Measurements from ENCODE around the gene C1RL. TPM values are rescaled to one million over a fixed set of nuclear protein-coding genes. Genes with fewer than 3 reads are reported as not detected.

C1RL gene
- polyA plus RNA-seq, 12 donors = 8.6 to 38.7 (median 12.8) TPM; not detected in 1

DNA sequence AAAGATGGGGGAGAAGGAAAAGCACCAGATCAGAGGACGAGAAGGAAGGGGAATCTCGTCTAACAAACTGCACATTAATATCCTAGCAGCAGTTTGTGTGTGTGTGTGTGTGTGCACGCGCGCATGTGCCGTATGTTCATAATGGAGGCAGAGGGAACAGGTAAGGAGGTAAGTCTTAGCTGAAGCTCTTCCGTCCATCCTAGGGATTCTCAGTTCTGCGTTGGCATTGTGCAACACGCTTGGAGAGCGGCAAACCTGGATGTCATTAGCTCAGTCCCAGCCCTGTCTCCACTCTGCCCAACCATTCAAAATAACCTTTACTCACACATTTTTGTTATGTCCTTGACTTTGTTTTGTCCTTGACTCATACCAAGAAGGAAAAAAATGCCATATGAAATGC lies 15.1 kb downstream of the C1RL start:
- DNase-seq = no peak

DNA sequence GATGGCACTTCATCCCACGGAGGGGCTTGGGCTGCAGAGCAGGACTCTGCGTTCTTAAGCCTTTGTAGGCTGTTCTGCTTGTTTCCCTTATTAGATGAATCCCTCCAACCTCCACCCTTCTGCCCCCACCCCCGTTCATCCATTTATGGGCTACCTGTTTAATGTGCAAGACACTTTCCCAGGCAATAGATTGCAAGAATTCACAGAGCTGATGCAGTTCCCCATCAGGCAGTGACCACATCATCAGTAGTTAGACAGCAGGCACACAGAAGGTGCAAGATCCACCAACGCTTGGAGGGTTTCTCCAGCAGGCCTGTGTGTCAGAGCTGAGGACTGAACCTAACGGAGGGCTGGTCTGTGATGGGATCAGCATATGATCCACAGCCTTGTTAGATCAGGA lies 15.5 kb downstream of the C1RL start:
- DNase-seq = no peak

DNA sequence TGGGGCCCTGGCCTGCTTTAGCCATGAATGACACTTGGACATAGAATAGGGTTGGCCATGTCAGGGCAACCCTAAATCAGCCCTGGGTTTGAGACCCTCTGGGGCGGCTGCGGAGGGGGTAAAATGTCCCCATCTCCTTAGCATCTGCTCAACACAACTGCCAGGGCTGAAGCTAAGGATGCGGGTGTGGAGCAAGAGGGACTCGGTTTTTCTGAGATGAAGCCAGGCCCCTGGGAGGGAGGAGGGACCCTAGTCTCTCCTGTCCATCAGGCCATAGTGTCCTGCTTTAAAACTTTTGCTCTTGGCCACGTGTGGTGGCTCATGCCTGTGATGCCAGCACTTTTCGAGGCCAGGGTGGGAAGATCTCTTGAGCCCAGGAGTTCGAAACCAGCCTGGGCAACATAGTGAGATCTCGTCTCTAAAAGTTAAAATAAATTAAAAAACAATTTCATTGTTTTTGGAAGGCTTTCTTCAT lies 16.0 kb downstream of the C1RL start:
- DNase-seq = no peak

DNA sequence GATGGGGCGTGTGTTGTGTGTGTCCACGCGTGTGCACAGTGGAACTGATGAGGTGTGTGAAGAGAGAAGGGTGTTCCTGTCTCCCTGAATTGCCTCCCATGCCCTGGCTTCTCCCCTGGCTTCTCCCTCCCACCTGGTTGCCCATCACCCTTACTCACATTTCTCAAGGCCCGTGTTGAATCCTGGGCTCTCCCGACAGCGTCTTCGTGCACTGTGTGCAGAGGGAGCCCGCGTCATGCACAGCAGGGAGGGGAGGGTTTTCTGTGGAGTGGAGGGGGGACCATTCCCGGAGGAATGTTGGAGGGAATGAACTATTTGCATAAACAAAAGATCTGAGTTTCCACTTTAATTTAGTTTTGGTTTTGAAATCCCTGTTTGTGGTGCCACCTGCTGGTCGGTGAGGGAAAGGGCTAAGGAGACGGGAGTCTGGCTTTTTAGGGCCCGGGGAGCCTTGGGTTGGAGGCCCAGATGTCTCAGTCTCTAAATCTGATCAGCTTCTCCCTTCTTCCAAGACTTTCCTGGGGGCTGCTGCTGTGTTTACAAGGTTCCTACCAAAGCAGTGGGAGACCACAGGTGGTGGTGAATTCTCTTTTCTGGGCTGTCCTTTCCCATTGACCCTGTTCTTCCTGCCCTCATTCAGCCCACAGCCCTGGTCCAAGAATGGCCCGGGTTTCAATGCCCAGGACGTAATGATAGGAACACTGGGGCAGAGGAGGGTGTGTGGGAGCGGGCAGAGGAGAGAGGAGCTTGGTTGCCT lies 16.6 kb downstream of the C1RL start, which contains the start of gene C1R:
Gene C1R (minus strand): TSS at position 217 of the 757 bp plus-strand sequence. CDS start 57 bp downstream, at position 160.
- peak; percentile 88 for DNase-seq

DNA sequence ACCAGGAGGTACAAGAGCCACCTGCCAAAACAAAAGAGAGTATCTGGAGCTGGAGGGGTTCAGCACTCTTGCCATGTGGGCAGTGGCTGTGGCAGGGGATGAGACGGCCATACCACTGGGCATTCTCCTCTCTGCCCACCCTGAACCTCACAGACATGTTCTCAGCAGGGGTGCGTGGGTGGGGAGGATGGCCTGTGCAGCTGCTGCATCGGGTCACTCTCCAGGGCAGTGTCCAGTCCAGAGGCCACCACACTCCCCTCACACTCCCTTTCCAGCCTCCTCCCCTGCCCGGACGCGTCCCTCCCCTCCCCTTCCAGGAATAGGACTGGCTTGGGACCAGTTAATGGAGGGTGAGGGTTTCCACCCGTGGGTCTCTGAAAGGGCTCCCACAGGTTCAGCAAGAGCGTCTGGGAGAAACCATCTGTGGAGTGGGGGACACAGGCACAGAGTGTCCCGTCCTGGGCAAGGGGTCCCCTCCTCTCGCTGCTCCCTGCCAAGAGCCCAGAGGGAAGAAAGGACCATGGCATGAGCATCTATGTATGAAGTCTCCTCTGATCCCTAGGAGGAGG lies 17.3 kb downstream of the C1RL start:
- peak; percentile 44 for DNase-seq

DNA sequence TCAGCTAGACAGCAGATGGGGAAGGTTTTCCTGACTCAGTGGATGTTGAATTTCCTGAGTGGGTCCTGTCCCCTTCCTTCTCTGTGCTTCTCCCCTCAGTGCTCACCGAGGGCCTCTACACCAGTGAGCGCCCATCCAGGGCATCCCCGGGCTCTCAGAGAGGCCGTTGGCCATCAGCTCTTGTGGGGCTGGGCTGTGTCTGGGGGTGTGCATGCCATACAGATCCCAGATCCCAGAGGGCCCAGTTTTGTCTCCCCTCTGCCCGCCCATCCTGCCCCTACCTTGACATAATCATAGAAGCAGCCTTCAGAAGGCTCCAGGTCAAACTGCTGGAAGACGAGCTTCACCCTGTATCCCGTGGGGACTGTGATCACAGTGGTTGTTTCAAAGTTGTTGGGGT lies 17.8 kb downstream of the C1RL start:
- DNase-seq = no peak

DNA sequence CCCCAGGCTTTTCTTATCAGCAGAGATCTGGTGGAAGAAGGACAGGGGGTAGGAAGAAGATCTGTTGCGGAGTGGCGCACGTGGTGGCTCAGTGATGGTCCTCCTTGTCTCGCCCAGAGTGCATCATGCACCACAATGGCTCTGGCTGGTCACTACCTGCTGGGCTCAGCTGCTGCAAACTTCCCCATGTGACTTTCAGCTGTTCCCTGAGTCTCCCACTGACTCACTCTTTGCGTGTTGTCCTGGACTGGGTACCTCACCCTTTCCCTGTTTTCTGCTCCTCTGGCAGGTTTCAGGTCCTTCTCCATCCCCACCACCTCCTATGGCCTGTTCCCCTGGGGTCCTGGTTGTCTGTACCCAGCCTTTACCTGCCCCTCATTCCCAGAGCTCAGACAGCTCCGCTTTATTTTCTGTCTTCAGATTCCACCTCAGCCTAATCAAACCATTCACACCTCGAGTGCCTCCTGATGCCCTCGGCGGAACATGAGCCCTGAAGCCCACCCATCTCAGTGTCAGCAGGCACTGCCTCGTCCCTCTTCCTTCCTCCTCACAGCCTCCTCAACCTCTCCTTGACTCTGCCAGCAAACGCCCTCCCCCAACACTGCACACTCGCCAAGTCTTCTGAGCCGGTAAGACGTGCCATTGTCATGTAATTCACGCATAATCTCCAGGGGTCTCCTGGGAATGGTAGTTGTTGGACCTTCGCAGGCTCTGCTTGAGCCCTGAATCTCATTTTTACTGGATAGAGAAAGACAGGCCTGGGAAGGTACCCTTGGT lies 18.6 kb downstream of the C1RL start:
- DNase-seq = no peak

DNA sequence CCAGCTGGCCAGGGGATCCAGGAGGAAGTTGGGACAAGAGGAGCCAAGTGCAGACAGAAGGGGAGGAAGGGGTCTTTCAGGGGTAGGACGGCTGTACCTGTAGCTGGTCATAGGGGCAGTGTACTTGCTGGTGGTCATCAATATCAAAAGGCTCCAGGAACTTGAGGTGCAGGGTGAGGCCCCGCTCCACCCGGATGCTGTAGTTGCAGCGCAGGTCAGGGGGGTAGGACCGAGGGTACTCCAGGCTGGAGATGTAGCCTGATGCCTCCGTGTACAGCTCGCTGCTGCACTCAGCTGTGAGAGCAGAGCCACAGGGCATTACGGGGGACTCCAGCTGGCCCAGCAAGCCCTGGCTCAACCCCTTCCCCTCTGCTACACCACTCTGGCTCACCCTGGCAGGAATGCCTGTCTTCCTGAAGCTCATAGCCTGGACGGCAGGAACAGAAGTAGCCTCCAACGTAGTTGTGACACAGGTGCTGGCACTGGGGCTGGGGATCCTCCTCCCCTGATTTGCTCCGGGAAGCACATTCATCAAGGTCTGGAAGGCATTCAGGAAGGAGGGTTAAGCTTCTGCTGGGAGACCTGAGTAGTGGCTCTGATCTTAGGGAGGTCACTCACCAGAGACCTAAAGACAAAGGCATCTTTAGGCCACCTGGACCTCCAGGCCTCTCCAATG lies 19.7 kb downstream of the C1RL start:
- no peak for DNase-seq

DNA sequence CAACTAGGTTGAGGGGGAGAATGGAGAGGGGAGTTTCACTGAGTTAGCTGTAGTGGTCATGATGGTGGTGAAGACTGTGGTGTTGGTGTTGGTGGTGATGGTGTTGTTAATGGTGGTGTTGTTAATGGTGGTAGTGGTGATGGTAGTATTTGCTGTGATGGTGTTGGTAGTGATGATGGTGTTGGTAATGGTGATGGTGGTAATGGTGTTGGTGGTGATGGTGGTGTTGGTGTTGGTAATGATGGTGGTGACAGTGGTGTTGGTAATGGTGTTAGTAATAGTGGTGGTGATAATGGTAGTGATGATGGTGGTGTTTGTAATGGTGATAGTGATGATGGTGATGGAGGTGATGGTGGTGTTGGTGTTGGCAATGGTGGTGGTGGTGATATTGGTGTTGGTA lies 25.9 kb downstream of the C1RL start:
- no peak for DNase-seq

DNA sequence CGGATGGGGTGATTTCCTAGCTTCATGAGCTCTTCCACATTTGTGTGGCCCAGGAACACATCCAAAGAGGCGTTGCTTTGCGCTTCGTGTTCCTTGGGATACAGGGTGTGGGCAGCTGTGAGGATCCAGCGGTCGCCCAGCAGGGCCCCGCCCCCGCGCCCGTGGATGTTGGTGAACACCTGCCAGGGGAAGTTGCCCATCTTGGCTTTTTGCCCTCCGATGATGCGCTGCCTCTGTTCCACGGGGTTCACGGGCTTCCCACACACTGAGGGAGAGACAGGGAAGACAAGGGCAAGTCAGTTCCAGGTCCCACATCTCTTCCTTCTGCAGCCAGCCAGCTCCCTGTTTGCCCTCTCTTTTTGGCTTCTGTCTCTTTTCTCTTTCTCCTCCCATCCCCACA lies 28.0 kb downstream of the C1RL start:
- DNase-seq = no peak

DNA sequence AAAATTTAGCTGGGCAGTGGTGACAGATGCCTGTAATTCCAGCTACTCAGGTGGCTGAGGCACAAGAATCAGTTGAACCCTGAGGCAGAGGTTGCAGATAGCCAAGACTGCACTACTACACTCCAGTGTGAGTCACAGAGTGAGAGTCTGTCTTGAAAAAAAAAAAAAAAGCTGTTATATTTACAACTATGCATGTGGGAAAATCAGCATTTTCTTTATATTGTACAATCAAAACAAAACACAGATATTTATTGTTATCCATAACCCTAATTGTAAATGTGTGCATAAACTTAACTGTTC lies 29.2 kb downstream of the C1RL start:
- no peak for DNase-seq

DNA sequence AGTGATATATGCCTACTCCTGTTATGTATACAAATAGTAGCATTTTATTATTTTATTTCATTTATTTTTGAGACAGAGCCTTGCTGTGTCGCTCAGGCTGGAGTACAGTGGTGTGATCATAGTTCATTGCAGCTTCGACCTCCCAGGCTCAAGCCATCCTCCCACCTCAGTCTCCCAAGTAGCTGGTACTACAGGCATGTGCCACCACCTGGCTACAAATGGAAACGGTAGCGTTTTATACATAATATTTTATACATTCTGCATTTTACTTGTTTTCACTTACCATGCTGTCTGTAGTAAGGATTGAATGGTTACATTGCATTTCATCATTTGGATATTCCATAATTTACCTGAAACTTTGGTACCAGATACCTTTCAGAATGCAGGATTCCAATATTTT lies 30.9 kb downstream of the C1RL start:
- DNase-seq = no peak

DNA sequence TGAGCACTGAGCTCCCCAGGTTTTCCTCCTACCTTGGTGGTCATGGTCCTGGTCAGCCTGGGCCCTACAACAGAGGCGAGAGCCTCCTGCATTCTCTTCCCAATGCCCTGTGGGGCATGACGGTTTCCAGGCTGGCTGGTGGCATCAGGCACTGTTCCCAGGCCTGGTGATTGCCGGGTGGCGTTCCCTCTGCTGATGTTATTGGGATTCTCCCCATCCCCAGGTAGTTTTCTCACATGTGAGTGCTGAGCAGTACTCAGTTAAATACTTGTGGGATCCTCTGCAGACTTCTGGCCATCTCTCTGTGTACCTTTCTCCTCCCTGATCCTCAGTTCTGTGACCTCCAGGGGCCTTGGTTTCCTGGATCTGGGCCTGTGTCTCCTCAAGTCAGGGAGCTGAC lies 32.5 kb downstream of the C1RL start:
- DNase-seq = no peak

DNA sequence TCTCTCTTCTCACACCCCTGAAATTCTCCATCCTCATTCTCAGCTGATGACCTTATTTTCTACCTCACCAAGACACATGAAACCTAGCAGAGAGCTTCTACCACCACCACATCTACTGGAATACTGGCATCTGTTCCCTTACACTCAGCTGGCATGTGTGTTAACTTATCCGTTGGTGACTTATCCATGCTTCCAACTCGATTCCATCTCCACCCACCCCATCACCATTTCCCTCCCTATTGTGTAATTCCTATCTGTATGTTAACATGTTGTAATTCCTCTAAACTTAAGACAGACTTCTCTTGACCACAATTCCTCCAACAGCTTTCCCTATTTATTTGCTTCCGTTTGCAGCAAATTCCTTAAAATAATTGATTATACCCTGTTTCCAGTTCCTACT lies 33.1 kb downstream of the C1RL start:
- no peak for DNase-seq

DNA sequence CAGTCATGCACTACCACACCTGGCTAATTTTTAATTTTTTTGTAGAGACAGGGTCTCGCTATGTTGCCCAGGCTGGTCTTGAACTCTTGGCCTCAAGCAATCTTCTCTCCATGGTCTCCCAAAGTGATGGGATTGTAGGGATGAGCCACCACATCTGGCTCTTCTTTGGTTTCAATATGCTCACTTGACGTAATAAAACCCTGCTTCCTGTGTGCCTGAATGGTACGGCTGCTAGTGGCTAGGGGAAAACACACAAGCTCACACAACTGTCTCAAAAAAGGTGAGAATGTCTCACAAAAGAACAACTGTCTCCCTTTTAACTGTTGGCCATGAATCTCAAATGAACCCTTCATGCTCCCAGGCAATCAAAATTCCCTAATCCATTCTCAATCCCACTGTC lies 33.5 kb downstream of the C1RL start:
- DNase-seq = no peak

DNA sequence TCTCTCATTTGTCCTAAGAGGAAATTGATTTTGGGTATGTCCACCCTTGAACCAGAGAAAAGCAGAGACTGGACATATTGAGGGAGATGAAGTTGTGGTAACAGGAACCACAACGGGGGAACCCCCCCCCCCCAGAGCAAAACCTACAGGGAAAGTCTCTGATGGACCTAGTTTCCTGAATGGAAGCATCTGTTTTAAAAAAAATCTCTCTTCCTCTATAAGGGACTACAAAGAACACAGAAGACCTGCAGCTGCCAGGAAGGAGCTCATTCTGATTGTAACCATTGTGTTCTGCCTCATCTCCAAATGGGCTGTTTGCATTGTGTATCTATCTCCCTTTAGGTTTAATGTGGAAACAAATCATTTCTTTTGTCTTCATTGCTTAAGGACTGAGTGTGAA lies 35.1 kb downstream of the C1RL start:
- DNase-seq = no peak

DNA sequence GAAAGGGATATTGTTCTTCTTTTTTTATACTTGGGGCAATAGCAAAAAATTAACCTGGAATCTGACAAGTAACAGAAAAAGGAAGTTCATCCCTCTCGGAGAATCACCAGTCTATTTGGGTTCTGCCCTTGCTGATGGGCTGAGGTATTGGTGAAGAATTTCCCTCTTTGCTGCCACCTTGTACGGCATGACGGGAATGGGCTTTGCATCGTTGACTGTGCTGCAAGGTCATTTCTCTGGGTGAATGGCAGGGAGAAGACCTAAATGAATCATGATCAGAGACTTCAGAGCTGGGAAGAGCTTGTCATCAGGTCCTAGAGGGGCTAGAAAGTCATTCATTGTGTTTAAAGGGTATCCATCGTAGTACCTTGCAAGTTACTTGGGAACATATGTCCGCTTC lies 36.5 kb downstream of the C1RL start:
- DNase-seq = no peak

DNA sequence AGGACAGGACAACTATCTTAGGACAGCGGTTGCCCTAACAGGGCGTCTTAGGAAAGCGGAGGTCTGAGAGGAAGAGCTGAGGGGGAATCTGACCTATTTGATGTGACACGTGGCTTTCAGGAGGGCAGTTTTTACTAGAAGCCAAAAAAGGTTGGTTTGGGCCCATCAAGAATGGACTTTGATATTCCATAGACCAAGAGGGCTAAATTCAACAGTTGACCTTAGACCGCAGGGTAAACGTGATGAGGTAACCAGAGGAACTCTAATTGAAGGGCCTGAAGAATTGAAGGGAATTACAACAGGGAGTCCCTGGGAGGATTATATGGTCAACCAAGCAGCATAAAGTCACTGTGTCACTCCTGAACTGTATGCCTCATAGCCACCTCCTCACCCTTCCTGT lies 37.0 kb downstream of the C1RL start:
- DNase-seq = no peak

DNA sequence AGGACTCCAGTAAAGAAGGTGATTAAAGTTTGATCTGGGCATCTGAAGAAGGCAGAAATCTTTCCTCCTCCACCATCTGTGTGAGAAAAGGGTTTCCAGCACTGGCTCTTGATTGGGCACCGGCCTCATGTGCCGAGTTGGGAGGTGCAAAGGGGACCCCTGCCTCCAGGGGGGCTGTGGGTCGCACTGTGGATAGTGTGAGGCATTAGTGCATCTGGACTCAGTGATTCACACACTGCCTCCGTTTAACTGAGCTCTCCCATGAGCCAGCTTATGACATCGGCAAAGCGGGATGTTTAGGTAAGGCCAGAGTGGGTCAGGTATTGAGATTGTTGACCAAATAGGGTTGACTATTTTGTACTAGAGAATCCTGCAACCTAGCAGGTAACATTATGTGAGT lies 39.6 kb downstream of the C1RL start:
- DNase-seq = no peak

DNA sequence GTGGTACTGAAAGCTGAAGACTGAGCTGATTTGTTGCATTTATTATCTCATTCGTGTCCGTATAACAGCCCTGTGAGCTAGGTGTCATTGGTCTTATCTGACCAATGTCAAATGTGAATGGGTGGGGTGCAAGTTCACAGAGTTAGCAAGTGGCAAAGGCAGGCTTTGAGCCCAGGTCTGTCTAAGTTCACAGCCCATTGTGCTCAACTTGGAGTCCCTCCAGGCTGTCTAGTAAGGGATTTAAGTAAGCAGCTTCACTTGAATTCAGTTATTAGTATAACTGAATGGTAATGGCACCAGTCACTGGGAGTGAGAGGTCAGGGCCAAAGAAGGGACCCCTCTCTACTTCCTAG lies 40.0 kb downstream of the C1RL start:
- no peak for DNase-seq

DNA sequence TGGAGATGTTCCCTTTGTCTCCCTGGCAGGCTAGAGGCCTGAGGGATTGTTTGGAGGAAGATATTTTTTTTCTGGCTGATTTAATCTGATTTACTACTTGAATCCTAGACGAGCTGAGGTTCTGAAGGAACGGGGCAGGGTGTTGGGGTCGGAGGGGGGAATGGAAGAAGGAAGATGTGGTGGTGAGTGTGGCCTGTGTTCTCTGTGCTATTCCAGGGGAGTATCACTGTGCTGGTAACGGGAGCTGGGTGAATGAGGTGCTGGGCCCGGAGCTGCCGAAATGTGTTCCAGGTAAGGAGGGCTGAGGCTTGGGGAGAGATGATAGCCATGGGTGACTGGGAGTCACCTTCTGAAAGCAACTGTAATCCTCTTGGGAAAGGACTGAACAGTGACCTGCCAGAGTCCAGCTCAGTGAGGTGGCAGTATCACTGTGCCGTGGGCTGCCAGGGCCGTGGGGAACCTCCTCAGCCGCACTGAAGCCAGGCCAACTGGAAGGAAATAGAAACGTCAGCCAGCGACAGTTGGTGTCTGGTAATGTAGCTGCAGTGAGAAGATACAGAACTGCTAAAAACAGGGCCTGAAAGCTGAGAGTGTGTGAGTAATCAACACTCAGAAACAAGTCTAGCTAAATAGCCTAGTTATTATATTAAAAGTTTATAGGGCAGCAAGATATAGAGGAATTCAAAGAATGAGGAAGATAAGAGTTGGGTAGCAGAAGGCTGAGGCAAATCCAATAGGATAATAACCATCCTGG lies 40.6 kb downstream of the C1RL start:
- no peak for DNase-seq

DNA sequence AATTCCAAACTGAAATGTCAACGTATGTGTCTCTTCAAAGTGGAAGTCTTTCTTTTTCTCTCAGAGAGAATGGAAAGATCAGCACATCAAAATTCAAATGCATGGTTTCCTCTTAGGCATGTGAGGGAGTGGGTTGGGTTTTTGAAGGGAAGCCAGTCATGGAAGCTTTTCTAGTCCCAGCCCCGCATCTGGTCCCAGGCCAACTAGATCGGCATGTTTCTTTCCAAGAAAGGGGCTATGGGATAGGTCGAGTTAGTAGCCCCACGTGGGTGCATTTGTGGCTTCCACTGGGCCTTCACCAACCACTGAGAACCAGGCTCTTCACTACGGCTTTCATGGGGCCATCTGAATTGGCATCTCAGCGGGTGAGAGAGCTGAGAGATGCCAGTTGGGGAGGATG lies 41.9 kb downstream of the C1RL start:
- no peak for DNase-seq
